CD4-positive, alpha-beta T cell treated with Interferon alpha-2 for 1 hour (primary cell): ENCODE measurements around the gene C1QL1.

Experiments
- DNase-seq, 2 donors: peaks; one replicate each; pipeline ENCODE4 v3.0.0-alpha.2; 2020 to 2022

Gene C1QL1

DNA sequence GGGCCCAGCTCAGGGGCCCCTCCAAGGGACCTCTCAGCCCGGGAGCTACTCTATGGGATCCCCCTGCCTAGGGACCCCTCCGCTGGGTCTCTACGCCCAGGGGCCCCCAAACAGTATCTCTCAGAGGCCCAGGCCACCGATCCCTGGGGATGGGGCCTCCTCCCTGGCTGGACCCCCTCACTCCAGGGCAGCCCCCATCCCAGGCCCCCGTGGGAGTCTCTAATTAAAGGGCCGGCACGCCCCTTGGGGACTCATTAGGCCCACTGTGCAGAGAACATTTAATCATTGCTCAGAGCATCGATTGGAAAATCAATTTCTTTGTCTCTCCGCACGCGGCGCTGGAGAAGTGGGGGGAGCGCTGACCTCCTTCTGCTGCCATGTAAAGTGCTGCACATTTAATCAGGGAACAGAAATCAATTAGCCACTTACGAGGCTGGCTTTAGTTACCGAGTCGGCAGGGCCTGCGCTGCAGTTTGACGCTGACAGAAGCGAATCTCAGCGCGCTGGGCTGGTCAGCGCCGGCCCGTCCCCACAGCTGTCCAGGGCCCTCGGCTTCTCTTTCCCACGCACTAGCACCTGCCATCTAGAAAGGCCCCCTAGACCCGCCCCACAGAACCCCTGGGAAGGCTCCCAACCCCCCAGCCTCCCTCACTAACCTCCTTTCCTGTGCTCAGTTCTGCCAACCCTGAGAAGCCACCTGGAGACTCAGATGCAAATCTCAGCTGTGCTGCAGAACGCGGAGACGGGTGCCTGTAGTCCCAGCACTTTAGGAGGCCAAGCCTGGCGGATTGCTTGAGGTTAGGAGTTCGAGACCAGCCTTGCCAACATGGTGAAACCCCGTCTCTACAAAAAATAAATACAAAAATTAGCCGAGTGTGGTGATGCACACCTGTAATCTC, 20.2 kb upstream of the C1QL1 start:
- DNase-seq: no peak

DNA sequence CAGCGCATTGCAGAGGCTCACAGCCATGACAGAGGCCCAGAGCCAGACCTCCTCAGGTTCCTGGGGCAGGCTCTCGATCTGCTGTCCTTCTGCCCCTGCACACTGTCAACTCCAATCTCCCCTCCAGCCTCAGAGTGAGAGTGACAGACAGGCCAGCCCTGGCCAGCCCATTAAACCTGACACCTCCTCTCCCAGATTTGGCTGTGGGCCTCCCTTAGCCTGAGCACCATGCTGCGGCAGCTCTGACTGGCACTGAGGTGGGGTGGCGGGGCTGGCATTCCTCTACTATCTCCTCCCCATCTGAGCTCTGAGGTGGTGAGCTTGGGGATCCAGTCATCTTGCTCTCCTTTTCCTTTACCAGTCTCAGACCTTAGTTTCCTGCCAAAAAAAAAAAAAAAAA, 15.5 kb upstream of the C1QL1 start:
- DNase-seq: no peak

DNA sequence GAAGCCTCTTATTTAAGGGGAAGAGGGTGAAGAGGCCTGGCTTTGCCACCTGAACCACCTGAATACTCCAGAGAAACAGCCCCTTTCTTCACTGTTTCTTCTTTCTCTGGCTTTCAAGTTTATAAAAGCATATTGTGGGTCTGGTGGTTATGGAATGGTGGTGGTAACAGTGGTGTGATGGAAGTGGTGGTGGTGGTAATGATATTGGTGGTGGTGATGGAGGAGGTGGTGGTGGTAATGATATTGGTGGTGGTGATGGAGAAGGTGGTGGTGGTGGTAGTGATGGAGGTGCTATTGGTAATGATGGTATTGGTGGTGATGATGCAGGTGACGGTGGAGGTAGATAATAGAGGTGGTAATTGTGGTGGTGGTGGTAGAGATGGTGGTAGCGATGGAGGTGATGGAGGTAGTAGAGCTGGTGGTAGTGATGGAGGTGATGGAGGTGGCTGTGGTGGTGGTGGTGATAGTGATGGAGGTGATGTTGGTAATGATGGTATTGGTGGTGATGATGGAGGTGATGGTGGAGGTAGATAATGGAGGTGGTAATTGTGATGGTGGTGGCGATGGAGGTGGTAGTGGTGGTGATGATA, 14.1 kb upstream of the C1QL1 start:
- DNase-seq: no peak

DNA sequence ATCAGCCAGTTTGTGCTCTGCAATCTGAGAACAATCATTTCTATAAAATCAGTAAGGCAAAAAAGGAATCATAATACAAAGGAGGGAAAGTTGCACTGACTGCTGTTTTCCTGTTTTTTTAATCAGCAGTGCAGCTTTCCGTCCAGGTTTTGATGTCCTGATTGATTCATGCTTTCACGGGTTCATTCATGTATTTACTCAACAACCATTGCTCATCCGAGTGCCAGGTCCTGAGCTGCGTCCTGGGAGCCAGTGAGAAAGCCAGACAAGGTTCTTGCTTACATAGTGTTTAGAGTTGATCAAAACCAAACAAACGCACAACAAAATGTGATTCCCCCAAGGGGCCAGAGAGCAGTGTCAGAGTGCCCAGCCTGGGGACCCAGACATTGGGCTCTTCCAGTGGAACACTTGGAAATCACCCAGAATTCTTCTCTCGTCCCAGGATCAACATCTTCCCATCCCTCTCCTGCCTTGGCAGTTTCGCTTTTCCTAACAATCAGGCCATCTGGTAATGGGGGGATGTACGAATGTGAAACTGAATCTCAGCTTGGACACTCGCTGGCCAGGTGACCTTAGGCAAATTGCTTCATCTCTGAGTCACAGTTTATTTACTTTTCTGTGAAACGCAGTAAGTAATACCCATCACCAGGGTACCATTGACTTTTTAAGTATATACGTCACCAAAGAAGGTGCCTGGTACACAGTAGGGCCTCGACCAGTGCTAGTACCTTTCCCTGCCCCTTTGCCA, 13.3 kb upstream of the C1QL1 start:
- DNase-seq: no peak

DNA sequence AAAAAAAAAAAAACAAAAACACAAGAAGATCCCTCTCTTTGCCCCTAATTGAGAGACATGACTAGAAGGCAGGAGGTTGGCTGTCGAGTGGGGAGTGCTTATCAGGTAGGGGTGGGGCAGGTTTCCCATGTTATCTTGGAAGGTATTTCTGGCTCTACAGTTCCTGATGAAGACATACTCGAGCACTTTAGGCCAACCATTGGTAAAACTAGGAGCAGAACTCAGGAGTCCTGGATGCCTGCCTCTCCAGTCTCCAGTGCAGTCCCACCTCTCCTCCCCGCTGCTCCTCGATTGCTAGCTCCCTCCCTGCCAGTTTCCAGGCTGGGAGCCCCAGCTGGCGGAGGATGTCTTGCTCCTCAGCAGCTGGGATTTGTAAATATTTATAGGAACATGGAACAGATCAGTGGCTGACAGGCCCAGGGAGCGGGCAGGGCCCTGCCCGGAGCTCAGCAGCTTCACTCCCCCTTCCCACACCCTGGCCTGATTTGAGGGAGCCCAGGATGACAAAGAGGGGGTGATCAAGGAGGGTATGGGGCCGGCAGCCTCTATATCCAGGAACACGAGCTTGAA, 11.4 kb upstream of the C1QL1 start:
- no peak for DNase-seq

DNA sequence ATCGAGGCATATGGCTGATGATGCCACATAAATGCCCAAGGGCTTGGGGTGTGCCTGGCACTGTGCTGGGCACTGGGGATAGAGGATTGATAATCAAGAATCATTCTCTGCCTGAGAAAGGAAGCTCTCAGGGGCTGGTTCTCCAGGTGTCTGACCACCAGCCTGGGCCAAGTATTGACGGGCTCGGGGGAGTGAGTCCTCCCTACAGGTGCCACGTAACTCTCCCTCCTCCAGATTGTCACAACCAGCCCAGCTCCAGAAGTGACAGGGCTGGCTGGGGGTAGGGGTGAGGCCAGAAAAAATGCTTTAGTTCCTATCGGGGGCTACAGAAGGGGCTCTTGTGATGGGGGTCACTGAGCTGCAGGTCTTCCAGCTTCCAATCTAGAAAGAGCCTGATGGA, 10.7 kb upstream of the C1QL1 start:
- no peak for DNase-seq

DNA sequence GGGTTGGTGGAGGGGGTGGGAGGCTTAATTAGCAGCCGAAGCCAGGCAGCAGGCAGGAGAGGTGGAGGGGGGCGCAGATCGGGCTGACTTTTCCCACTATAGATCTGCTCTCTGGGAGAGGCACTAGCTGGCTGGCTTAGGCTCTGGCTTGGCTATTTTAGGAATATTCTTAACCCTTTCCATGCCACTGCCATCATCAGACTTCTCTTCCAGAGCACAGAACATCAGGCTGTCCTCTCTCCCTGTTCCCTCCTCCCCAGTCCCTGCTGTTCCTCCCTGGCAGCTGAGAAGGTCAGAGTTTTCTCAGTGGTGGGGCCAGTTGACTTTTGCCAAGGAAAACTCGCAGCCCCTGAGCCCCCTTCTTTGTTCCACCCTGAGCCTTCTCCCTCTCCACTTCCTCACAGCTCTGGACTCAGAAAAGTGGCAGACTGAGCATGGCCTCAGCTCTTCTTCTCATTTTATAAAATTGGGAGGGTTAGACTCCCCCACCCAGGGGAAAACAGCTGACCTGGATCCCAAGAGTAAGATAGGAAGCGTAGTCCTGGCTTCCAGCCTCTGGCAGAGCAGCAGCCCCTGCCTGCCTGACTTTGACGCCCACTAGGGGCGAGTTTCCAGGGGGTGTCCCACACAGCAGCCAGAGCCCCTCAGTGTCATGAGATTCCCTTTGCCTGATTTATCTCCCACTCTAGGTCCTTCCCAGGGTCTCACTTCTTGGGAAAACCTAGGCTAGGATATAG, 9.9 kb upstream of the C1QL1 start:
- no peak for DNase-seq

DNA sequence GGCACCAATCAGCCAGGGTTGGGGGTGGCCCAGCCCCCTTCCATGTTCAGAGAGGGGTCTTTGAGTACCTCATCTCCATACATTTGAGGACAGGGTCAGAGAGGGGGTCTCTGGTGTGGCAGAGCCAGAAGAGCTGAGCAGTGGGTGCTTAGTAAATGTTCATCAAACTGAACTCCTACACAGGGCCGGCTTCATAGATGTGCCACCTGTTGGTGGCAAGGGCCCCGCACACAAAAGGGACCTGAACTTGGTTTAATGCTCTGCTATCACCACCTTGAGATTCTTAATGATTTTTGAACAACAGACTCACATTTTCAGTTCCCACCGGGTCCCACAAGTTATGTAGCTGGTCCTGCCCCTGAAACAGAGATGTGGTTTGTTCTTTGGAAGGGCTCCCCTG, 9.0 kb upstream of the C1QL1 start:
- DNase-seq: no peak

DNA sequence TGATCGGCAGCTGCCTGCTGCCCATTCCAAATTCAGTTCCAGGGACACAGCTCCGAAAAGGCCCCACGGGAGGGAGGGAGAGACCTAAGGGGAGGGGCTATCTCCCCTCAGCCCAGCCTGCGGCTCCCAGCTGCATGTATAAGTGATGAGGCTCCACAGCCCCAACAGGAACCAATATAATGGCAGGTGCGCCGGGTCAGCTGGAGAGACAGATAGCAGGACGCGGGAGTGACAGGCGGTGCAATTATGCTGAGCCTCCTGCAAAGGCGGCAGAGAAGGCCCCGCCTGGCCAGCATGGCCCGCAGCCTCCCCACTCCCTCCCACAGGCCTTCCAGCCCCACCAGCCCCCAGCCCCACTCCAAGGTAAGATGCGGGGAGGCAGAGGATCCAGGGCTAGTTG, 8.1 kb upstream of the C1QL1 start:
- no peak for DNase-seq

DNA sequence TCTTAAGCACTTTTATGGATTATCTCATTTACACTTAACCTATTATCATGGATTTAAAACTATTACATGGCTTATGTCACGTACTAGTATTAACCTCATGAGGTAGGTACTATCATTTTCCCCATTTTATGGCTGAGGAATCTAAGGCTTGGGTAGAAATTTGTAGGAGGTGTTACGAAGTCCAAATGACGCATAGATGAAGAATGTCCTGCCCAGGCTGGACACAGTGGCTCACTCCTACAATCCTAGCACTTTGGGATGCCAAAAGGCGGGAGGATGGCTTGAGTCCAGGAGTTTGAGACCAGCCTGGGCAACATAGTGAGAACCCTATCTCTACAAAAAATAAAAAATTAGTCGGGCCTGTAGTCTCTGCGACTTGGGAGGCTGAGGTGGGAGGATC, 4.8 kb upstream of the C1QL1 start:
- DNase-seq: no peak

DNA sequence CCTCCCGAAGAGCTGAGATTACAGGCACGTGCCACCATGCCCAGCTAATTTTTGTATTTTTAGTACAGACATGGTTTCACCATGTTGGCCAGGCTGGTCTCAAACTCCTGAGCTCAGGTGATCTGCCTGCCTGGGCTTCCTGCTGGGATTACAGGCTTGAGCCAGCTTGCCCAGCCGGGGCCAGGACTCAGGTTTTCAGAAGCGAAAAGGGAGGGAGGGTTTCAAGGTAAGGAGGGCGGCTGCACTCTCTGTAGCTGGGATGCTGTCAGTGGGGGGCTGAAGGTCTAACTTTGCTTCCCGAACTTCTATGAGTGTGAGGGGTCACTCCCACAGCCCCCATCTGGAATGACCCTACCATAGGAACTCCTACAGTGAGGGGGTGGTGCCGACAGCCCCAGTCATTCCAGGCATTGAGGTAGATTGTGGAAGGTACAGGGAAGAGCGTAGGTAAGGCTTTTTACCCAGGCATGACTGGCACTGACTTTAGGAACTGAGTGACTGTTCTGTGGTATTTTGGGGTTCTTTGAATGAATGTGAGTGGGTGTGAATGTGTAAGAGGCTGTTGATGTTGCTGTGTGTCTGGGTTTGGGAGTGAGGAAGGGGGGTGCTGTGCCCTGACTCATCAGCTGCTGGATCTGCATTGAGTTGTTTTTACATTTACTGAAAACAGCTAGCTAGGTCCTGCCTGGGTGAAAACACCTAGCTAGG, 3.8 kb upstream of the C1QL1 start:
- DNase-seq: no peak

DNA sequence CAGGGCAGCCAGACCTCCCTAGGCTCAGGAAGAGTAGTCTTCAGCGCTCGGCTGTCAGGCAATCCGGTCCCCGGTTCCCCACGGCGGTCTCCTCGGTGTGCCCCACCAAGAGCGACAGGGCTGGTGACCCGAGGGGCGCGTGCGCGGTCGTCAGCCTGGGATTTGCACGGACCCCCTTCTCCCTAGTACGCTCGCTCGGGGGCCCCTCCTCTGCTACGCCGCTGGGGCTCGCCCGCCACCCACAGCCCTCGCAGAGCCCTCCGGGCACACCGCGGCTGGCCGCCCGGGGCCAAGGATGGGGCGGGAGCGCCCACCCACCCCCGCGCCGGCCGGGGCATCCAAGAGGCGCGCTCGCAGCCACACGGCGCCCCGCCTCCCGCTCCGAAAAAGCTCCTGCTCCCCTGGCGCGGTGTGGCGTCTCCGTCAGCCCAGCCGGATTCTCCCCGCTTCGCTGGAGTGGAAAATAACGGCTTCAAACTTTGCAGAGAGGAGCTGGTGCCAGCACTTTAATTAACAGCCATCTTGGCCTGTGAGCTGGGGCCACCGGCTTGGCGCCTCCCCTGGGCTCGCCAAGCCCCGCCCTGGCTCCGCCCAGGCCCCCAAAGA, 2.1 kb upstream of the C1QL1 start:
- DNase-seq: no peak

DNA sequence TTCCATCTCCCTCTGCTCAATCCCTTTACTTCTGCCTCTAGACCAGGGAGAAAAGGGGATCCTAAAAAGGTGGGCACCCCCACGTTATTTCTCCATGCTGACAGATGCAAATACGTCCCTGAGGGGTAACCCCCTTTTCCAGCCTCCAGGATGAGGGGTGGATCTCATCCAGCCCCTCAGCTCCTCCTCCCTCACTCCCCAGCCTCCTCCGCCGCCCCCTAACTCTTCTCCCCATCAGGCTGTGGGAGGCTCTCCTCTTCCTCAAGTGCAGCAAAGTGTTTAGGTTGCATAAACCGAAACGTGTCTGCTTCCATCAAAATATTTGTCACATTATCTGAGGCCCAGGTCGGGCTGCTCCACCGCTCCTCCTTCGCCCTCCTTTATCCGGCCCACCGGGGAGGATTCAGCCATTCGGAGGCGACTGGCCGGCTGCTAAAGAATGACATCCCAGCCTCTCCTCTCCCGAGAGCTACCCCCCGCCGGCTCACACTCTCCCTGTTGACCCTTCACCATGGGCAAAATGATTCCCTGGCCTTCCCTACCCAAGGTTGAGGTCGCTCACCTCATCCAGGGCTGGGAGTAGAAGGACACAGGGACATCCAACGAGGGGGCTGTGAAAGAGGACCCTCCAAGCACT, 1.2 kb upstream of the C1QL1 start:
- DNase-seq: no peak

DNA sequence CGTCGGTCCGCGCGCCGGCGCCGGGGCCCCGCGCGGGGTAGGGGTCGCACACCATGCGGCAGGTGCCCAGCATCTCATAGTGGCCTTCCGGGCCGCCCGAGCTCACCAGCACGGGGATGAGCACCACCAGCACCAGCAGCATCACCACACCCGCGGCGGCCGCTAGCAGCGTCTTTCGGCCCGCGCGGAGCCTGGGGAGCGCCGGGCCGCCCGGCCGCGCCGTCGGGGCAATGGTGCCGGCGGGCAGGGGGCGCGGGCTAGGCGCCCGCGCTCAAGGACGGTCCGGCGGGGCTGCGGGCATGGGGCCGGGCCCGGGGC, 237 bp downstream of the C1QL1 start:
- DNase-seq: no peak

DNA sequence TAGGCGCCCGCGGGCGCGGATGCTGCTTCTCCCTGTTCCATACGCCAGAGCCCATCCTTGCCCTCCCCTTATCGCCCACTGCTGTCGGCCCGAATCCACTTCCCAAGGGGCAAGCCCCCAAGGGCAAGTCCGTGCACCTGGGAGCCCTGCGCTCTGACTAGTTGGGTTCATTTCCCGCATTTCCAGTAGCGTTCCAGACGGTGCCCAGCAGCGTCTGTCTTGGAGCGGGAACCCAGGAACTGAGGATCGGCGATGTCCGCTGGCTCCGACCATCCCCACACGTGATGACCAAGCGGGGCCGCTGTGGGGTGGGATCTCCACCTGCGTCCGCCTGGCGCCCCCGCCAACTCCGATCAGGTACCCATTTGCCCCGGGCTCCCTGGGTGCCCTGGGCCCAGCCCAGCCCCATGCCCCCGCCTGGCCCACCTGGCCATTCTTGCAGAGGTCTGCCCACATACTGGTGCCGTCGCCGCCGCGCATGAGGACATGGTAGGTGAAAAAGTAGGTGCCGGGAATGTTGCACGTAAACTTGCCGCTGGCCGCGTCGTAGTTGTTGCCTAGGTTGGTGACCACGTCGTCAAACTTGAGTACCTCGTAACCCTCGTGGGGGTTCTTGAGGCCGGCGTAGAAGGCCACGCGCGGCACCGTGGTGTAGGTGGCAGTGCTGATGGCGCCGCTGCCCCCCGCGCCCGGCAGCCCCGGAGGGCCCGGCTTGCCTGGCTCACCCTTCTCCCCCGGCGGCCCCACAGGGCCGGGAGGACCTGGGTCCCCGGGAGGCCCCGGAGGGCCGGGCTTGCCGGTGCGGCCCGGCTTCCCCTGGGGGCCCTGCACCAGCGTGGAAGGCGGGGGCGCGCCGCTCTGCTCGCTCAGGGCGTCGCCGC, 837 bp downstream of the C1QL1 start:
- no peak for DNase-seq

DNA sequence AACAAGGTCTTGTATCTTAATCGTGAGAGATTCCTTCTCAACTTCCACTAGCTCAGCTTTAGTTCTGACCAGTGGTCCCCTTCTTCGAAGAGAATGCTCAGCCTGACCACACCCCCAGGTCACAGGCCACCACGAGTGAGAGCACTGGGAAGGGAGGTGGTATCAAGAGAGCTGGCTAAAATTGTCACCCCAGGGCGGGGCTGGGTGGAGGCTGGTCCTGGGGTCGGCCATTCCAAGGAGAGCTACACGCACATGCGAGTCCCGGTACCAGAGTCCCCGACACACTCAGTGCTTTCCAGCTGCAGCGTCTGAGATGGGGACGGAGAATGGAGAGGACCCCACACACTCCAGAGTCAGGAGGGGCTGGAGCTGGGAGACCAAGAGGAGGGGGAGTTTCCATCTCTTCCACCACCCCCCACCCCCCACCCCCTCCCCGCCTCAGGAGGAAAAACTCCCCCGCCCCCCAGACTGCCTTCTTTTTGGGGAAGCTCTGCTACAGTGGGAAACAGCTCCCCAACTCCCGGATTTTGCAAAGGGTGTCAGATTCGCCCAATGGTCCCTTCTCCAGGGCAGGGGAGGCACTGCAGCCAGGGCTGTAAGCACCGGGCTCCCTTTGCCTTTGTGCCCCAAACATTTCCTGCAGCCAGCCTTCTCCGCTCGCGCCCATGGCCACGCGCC, 1.6 kb downstream of the C1QL1 start:
- DNase-seq: no peak

DNA sequence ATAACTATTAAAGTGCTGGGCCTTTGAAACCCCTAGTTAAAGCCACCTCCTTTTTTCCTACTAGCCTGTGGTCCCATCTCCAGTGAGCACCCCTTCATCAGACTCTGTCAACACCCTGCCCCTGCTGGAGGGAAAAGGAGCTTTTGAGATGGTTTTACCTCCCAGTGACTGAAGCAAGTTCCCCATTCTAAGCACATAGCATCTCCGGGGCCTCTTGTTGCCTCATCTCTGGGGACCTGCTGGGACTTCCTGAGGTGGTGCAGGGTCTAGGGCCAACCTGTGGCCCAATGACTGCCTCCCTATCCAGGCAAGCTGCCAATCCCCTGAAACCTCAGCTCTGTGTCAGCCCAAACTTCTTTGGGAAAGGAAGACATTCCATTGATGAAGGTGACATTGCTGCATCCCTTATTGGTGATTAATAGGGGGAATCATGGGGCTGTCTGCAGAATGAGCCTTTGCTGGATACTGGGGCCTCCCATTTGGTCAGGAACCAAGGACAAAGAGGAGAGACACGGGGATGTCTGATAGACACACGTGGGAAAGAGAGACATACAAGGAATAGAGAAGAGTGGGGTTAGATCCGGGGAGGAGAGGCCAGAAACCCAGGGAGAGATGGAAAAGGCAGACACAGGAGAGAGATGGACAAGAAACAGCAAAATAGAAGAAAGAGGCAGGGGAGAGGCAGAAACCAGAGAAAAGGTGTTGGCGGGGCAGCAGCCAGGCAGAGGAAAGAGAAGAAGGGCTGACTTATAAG, 2.4 kb downstream of the C1QL1 start:
- DNase-seq: no peak

DNA sequence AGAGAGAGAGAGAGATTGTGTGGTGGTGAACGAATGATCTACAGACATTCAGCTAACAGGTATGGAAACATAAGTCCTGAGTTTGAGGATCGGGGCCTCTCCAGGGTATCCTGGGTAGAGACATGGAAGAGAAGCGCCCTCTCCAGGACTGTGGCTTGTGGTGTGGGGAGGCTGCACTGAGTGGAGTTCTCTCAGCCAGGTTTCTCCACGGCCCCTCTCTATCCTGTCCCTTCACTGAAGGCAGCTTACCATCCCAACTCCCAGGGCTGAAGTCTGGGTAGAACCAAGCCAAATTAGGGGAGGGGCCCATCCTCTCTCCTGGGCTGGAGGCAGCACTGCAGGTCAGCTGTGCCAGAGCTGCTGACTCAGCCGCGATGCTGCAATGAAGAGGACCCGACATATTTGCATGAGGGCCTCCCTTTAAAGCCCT, 6.2 kb downstream of the C1QL1 start:
- no peak for DNase-seq

DNA sequence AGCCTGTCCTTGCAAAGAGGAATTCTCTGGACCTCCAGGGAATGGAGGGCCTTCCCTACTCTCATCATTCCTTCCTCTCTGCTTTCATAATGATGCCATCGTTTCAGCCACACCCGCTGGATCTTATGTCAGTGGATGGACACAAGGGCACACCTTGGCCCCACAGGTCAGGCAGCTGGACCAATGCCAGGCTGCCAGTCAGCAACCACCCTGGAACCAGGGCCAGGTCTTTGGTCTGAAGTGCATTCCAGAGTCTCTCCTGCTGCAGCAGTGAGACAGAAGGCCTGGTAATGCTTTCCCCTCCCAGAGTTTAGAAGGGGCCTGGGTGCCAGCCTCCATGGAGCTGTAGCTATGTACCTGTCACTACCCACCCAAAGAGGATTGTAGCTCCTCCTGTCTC, 7.4 kb downstream of the C1QL1 start:
- DNase-seq: no peak
